ENCODE data around the gene HSPG2.

- TF ChIP-seq, protein P1, sequence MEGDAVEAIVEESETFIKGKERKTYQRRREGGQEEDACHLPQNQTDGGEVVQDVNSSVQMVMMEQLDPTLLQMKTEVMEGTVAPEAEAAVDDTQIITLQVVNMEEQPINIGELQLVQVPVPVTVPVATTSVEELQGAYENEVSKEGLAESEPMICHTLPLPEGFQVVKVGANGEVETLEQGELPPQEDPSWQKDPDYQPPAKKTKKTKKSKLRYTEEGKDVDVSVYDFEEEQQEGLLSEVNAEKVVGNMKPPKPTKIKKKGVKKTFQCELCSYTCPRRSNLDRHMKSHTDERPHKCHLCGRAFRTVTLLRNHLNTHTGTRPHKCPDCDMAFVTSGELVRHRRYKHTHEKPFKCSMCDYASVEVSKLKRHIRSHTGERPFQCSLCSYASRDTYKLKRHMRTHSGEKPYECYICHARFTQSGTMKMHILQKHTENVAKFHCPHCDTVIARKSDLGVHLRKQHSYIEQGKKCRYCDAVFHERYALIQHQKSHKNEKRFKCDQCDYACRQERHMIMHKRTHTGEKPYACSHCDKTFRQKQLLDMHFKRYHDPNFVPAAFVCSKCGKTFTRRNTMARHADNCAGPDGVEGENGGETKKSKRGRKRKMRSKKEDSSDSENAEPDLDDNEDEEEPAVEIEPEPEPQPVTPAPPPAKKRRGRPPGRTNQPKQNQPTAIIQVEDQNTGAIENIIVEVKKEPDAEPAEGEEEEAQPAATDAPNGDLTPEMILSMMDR (IDR thresholded peaks at IDR 0.05 in 8 of 11, conservative IDR thresholded peaks at IDR 0.05 in 3 of 11) = no peak
- peak; percentile 25 to 65 (median 50) for TF ChIP-seq POLR2AphosphoS5 (IDR thresholded peaks at IDR 0.05)
These were observed 23.9 kb downstream of the HSPG2 start for GRCh38 chr1:21913258-21913657.

Data from spleen (tissue), 7 donors.